Uterus (tissue), 4 donors: ENCODE measurements around the gene SPOCK1. TPM values are rescaled to one million over a fixed set of nuclear protein-coding genes. Genes with fewer than 3 reads are reported as not detected.

Experiments used
- DNase-seq, 2 donors: peaks; one replicate each; pipeline ENCODE4 v3.0.0-alpha.2; 2019 to 2020
- H3K27ac ChIP-seq, 2 donors: fragments of 200-600 bp; sonication (generic); 1 replicate in 1 of 2; 2 replicates in 1 of 2; pipeline ENCODE4 v1.5.1; 2016 to 2018
- H3K27me3 ChIP-seq, 2 donors: fragments of 200-600 bp; sonication (generic); one replicate each; pipeline ENCODE4 v1.5.1; 2018 to 2019; ENCODE audit warnings: control low read depth in 1 of 2
- H3K36me3 ChIP-seq, 2 donors: fragments of 200-600 bp; sonication (generic); one replicate each; pipeline ENCODE4 v1.5.1; 2019; ENCODE audit warnings: control low read depth in 1 of 2
- H3K4me1 ChIP-seq, 2 donors: fragments of 200-600 bp; sonication (generic); one replicate each; pipeline ENCODE4 v1.5.1; 2018 to 2019; ENCODE audit warnings: control low read depth in 1 of 2
- H3K4me3 ChIP-seq, 2 donors: fragments of 200-600 bp; sonication (generic); 1 replicate in 1 of 2; 2 replicates in 1 of 2; pipeline ENCODE4 v1.5.1; 2018 to 2019; ENCODE audit warnings: mild to moderate bottlenecking in 1 of 2
- H3K9me3 ChIP-seq, 2 donors: fragments of 200-600 bp; sonication (generic); one replicate each; pipeline ENCODE4 v1.5.1; 2019; ENCODE audit warnings: control low read depth in 1 of 2
- POLR2A ChIP-seq, 2 donors: fragments of 450-650 bp; IDR thresholded peaks; one replicate each; pipeline ENCODE4 v1.6.1; 2016; ENCODE audit warnings: antibody characterized with exemption in 2 of 2, mild to moderate bottlenecking in 1 of 2, moderate library complexity in 1 of 2
- intact Hi-C: fragments of 100-400 bp; cut with DNase I; formaldehyde crosslinking; loops from one replicate; pipeline ENCODE4 v1.15.1; 2023; ENCODE audit warnings: low total_unique reads
- total RNA-seq, 4 donors: library from RNA; depleted of rRNA in 3 of 4; stranded (reverse); fragments of >200 nt in 3 of 4; gene quantifications; one replicate each; pipeline versions ENCODE4 v1.1.0 to v1.2.4, GENCODE V29; 2014 to 2023
- TF ChIP-seq, protein P1 (sequence below), 4 experiments: fragments of 200-600 bp in 2 of 4; fragments of 450-650 bp in 2 of 4; sonication (generic) in 2 of 4; IDR thresholded peaks; one replicate each; pipeline ENCODE4 v1.5.1; 2016 to 2019; ENCODE audit warnings: antibody characterized with exemption in 4 of 4, mild to moderate bottlenecking in 2 of 4, moderate library complexity in 1 of 4
- donor health status: DM: yes; HTN: yes; CAD: no.

The SPOCK1 gene
- total RNA-seq, 4 donors from 2014 or later, result 31.8 to 131 (median 45.1) TPM

GRCh38 chr5:137366526-137366925, 132.6 kb downstream of the SPOCK1 start:
- no peak overlapping the region for H3K27ac ChIP-seq
- no peaks in the 10 kb centered on the region for H3K9me3 ChIP-seq
- TF ChIP-seq, protein P1, sequence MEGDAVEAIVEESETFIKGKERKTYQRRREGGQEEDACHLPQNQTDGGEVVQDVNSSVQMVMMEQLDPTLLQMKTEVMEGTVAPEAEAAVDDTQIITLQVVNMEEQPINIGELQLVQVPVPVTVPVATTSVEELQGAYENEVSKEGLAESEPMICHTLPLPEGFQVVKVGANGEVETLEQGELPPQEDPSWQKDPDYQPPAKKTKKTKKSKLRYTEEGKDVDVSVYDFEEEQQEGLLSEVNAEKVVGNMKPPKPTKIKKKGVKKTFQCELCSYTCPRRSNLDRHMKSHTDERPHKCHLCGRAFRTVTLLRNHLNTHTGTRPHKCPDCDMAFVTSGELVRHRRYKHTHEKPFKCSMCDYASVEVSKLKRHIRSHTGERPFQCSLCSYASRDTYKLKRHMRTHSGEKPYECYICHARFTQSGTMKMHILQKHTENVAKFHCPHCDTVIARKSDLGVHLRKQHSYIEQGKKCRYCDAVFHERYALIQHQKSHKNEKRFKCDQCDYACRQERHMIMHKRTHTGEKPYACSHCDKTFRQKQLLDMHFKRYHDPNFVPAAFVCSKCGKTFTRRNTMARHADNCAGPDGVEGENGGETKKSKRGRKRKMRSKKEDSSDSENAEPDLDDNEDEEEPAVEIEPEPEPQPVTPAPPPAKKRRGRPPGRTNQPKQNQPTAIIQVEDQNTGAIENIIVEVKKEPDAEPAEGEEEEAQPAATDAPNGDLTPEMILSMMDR (IDR thresholded peaks at IDR 0.05), result no peak
- no peak for TF ChIP-seq POLR2A (IDR thresholded peaks at IDR 0.05)
- no peak for DNase-seq
- H3K4me3 ChIP-seq, result no peak overlapping the region
- no peaks in the 10 kb centered on the region for H3K36me3 ChIP-seq
- H3K27me3 ChIP-seq, result no peaks in the 10 kb centered on the region
- no peaks in the 10 kb centered on the region for H3K4me1 ChIP-seq
- intact Hi-C loops, result no loop called here

DNA sequence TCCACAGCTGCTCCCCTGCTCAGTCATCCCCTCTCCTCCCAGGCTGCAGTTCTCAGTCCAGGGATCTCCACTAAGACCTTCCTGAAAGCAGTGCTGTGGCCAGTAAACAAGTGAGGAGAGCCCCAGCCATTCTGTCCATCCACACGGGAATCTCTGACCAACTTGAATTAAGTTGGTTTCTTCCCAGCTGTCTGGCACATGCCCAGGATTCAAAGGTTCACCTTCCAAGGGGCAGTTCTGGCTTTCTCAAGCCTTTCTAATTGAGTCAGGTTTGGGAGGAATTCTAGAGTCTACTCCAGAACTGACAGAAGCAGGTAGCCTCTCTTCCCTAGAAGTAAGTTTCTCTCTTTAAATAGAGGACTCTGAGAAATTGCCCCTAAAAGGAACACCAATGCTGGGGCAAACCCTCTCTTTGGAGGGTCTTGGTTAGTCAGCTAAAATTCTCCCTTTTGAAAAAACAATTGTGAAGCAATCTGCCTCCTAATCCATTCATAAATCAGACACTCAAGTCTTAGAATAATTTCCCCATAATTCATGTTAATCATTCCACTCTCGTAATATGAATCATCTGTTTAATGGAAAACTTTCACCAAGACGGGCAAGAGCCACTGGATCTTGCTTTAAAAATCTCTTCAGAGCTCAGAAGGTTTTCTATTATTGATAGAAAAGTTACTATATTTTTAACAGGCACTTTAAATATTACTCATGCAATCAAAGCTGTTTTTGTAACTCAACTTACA, 133.8 kb downstream of the SPOCK1 start:
- TF ChIP-seq, protein P1 (IDR thresholded peaks at IDR 0.05), result no peak
- TF ChIP-seq POLR2A (IDR thresholded peaks at IDR 0.05), result no peak
- DNase-seq, result no peak
- Histone ChIP-seq H3K36me3 (no peaks in the 10 kb centered on the region), H3K27me3 (no peaks in the 10 kb centered on the region), H3K9me3 (no peaks in the 10 kb centered on the region), H3K4me1 (no peaks in the 10 kb centered on the region), H3K27ac (no peak overlapping the region), H3K4me3 (no peak overlapping the region)
- intact Hi-C loops, result no loop called here

GRCh38 chr5:137361280-137361679, 137.8 kb downstream of the SPOCK1 start:
- no peaks in the 10 kb centered on the region for H3K27me3 ChIP-seq
- no peaks in the 10 kb centered on the region for H3K4me1 ChIP-seq
- H3K27ac ChIP-seq, result no peak overlapping the region
- no peak for TF ChIP-seq POLR2A (IDR thresholded peaks at IDR 0.05)
- TF ChIP-seq, protein P1 (IDR thresholded peaks at IDR 0.05), result no peak
- no peaks in the 10 kb centered on the region for H3K36me3 ChIP-seq
- no peak for DNase-seq
- no peaks in the 10 kb centered on the region for H3K9me3 ChIP-seq
- H3K4me3 ChIP-seq, result no peak overlapping the region
- intact Hi-C loops, result no loop called here

DNA sequence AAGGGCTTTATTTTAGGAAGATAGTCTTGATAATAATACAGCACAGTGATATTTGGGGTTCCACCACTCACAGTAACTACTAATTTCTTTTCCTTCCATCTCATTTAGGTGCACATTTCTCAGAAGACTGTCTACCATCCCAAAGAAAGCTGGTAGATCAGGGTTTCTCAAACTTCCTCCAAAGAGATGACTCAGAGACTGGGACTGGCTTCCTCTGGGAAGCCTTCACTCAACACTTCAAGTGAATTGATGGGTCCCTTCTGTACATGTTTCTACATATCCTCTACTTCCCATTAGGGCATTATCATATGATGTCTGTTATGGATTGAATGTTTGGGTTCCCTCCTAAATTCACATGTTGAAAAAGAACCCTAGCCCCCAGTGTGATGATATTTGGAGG, 138.5 kb downstream of the SPOCK1 start:
- intact Hi-C loops, result no loop called here
- H3K27me3 ChIP-seq, result no peaks in the 10 kb centered on the region
- no peaks in the 10 kb centered on the region for H3K9me3 ChIP-seq
- TF ChIP-seq POLR2A (IDR thresholded peaks at IDR 0.05), result no peak
- TF ChIP-seq, protein P1 (IDR thresholded peaks at IDR 0.05), result no peak
- no peaks in the 10 kb centered on the region for H3K4me1 ChIP-seq
- H3K4me3 ChIP-seq, result no peak overlapping the region
- no peak overlapping the region for H3K27ac ChIP-seq
- no peak for DNase-seq
- no peaks in the 10 kb centered on the region for H3K36me3 ChIP-seq

- TF ChIP-seq POLR2A (IDR thresholded peaks at IDR 0.05), result no peak
- TF ChIP-seq, protein P1 (IDR thresholded peaks at IDR 0.05), result no peak
- Histone ChIP-seq H3K4me1 (no peaks in the 10 kb centered on the region), H3K4me3 (no peak overlapping the region), H3K27ac (no peak overlapping the region), H3K9me3 (no peaks in the 10 kb centered on the region), H3K36me3 (no peaks in the 10 kb centered on the region), H3K27me3 (no peaks in the 10 kb centered on the region)
- intact Hi-C loops, result no loop called here
- no peak for DNase-seq
These were observed 139.2 kb downstream of the SPOCK1 start for GRCh38 chr5:137359941-137360340.
